Gastrocnemius medialis (tissue), 4 donors: Measurements from ENCODE around the gene BMERB1.

Experiments
- POLR2A ChIP-seq, 2 donors: fragments of 450-650 bp; IDR thresholded peaks; one replicate each; pipeline ENCODE4 v1.6.1; 2017; ENCODE audit warnings: antibody characterized with exemption in 2 of 2, mild to moderate bottlenecking in 2 of 2, moderate library complexity in 2 of 2
- TF ChIP-seq, protein P1 (sequence below), 5 experiments: fragments of 450-650 bp in 3 of 5; fragments of 200-600 bp in 2 of 5; sonication (generic) in 2 of 5; IDR thresholded peaks in 4 of 5; conservative IDR thresholded peaks in 1 of 5; 1 replicate in 4 of 5; 2 replicates in 1 of 5; pipeline ENCODE4 v1.5.1; 2016 to 2019; ENCODE audit warnings: antibody characterized with exemption in 5 of 5, mild to moderate bottlenecking in 3 of 5, moderate library complexity in 3 of 5

DNA sequence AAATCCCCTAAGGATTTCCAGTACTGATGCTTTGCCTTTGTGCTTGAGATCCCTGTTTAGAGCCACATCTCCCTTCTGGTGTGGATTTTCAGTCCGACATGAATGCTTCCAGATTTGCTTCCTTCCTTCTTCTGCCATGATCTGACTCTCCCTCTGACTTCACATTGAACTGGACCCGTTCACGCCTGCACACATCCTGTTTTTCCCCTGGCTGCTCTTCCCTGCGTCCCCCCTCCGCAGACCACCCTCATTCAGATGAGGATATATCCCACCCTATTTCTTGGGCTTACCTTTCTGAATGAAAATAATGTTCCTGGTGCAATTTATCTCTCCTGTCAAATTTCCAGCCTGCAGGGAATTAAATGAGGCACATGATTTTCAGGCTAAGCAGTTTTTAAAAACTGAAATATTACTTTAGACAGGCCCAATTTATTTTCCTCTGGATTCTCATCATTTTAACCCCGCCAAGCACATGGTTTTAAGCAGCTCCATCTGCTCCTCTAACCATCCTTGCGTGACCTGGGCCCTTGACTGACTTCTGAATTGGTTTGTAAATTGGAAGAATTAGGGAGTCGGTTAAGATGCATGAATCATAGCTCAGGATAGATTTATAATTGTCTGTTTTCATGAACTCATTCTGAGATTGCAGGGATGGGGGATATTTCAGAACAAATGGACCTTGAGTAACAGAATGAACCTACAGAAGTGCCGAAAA is 59.2 kb downstream of the BMERB1 start:
- TF ChIP-seq, protein P1, sequence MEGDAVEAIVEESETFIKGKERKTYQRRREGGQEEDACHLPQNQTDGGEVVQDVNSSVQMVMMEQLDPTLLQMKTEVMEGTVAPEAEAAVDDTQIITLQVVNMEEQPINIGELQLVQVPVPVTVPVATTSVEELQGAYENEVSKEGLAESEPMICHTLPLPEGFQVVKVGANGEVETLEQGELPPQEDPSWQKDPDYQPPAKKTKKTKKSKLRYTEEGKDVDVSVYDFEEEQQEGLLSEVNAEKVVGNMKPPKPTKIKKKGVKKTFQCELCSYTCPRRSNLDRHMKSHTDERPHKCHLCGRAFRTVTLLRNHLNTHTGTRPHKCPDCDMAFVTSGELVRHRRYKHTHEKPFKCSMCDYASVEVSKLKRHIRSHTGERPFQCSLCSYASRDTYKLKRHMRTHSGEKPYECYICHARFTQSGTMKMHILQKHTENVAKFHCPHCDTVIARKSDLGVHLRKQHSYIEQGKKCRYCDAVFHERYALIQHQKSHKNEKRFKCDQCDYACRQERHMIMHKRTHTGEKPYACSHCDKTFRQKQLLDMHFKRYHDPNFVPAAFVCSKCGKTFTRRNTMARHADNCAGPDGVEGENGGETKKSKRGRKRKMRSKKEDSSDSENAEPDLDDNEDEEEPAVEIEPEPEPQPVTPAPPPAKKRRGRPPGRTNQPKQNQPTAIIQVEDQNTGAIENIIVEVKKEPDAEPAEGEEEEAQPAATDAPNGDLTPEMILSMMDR (IDR thresholded peaks at IDR 0.05 in 4 of 5, conservative IDR thresholded peaks at IDR 0.05 in 1 of 5): no peak
- no peak for TF ChIP-seq POLR2A (IDR thresholded peaks at IDR 0.05)
